IMR-90 (cell line): ENCODE data around the gene SEMA6D.

Experiments
- CEBPB ChIP-seq: IDR thresholded peaks from 2 replicates; pipeline ENCODE4 v1.6.1; 2012; ENCODE audit warnings: low read depth, low read length, improper control_type of control experiment
- CTCF ChIP-seq: conservative IDR thresholded peaks from 2 replicates; pipeline ENCODE4 v1.5.1; 2012; ENCODE audit warnings: mild to moderate bottlenecking, low read depth, low read length, improper control_type of control experiment
- ELK1 ChIP-seq: fragments of 150-350 bp; IDR thresholded peaks from 2 replicates; pipeline ENCODE4 v1.6.1; 2016; ENCODE audit warnings: low read depth, mild to moderate bottlenecking, low read length, moderate library complexity, borderline replicate concordance
- FOS ChIP-seq: fragments of 150-350 bp; IDR thresholded peaks from 2 replicates; pipeline ENCODE4 v1.6.1; 2016; ENCODE audit warnings: low read depth, low read length
- MAZ ChIP-seq: IDR thresholded peaks from 2 replicates; pipeline ENCODE4 v1.6.1; 2012; ENCODE audit warnings: low read depth, mild to moderate bottlenecking, low read length, improper control_type of control experiment, moderate library complexity, borderline replicate concordance
- MXI1 ChIP-seq: IDR thresholded peaks from 2 replicates; pipeline ENCODE4 v1.6.1; 2012; ENCODE audit warnings: low read depth, mild to moderate bottlenecking, low read length, moderate library complexity, borderline replicate concordance
- NFE2L2 ChIP-seq: fragments of 150-350 bp; IDR thresholded peaks from 2 replicates; pipeline ENCODE4 v1.6.1; 2016; ENCODE audit warnings: low read depth, mild to moderate bottlenecking, low read length
- POLR2A ChIP-seq: IDR thresholded peaks from 2 replicates; pipeline ENCODE4 v1.6.1; 2012; ENCODE audit warnings: mild to moderate bottlenecking, low read depth, low read length
- RAD21 ChIP-seq: IDR thresholded peaks from 2 replicates; pipeline ENCODE4 v1.6.1; 2012; ENCODE audit warnings: low read length, improper control_type of control experiment
- RCOR1 ChIP-seq: IDR thresholded peaks from 2 replicates; pipeline ENCODE4 v1.6.1; 2012; ENCODE audit warnings: mild to moderate bottlenecking, low read length, improper control_type of control experiment; ENCODE audit not compliant: insufficient replicate concordance
- RFX5 ChIP-seq: IDR thresholded peaks from 2 replicates; pipeline ENCODE4 v1.8.0; 2012; ENCODE audit warnings: low read depth, mild to moderate bottlenecking, low read length, moderate library complexity
- USF2 ChIP-seq: fragments of 150-350 bp; IDR thresholded peaks from 2 replicates; pipeline ENCODE4 v1.6.1; 2017; ENCODE audit warnings: mild to moderate bottlenecking, antibody characterized with exemption, low read length, low read depth

- TF ChIP-seq POLR2A, result no peak
- no peak for TF ChIP-seq NFE2L2
- no peak for TF ChIP-seq MXI1
- no peak for TF ChIP-seq CTCF
- no peak for TF ChIP-seq USF2
- TF ChIP-seq RFX5, result no peak
- TF ChIP-seq CEBPB, result no peak
- TF ChIP-seq ELK1, result no peak
- TF ChIP-seq RAD21, result no peak
- TF ChIP-seq FOS, result no peak
- no peak for TF ChIP-seq MAZ
- TF ChIP-seq RCOR1, result no peak
Observed at GRCh38 chr15:47753591-47753990, 36.3 kb downstream of the SEMA6D start.
